Kidney (tissue), 14 donors: ENCODE data around the gene FBLN5. TPM values are rescaled to one million over a fixed set of nuclear protein-coding genes. Genes with fewer than 3 reads are reported as not detected.

Experiments used
- DNase-seq, 5 donors: peaks; one replicate each; pipeline ENCODE4 v3.0.0-alpha.2; 2013 to 2020
- FAIRE-seq: peaks from 2 replicates; lab custom pipeline; 2012; peaks lifted over from hg19 to GRCh38; lab: Jason Lieb, UNC
- H3K27ac ChIP-seq, 2 donors: one replicate each; pipeline ENCODE4 v1.7.0; 2013; ENCODE audit warnings: low read depth in 2 of 2, low read length in 2 of 2, inconsistent platforms in 1 of 2
- H3K27me3 ChIP-seq: one replicate; pipeline ENCODE4 v1.7.1; 2013; ENCODE audit warnings: low read length, inconsistent platforms; ENCODE audit not compliant: control insufficient read depth, insufficient read depth
- H3K36me3 ChIP-seq, 3 donors: one replicate each; pipeline versions ENCODE4 v1.7.0 to v1.7.1; 2013; ENCODE audit warnings: low read length in 3 of 3, control low read depth in 1 of 3, inconsistent platforms in 1 of 3; ENCODE audit not compliant: insufficient read depth in 3 of 3, control insufficient read depth in 2 of 3
- H3K4me1 ChIP-seq, 3 donors: one replicate each; pipeline versions ENCODE4 v1.7.0 to v1.7.1; 2013; ENCODE audit warnings: low read length in 3 of 3, inconsistent platforms in 1 of 3, low read depth in 1 of 3; ENCODE audit not compliant: control insufficient read depth in 2 of 3, insufficient read depth in 2 of 3
- H3K4me3 ChIP-seq, 3 donors: one replicate each; pipeline versions ENCODE4 v1.7.0 to v1.8.1; 2013; ENCODE audit warnings: low read length in 3 of 3, control low read depth in 1 of 3, inconsistent platforms in 1 of 3
- H3K9ac ChIP-seq, 3 donors: one replicate each; pipeline versions ENCODE4 v1.7.0 to v1.7.1; 2013; ENCODE audit warnings: low read length in 3 of 3, control low read depth in 1 of 3, inconsistent platforms in 1 of 3
- H3K9me3 ChIP-seq, 3 donors: one replicate each; pipeline versions ENCODE4 v1.7.0 to v1.7.1; 2013; ENCODE audit warnings: low read length in 3 of 3, control low read depth in 1 of 3, inconsistent platforms in 1 of 3; ENCODE audit not compliant: control insufficient read depth in 2 of 3, insufficient read depth in 1 of 3
- CTCF ChIP-seq: IDR thresholded peaks from 3 replicates; pipeline ENCODE4 v1.5.1; 2012; ENCODE audit warnings: mild to moderate bottlenecking, moderate library complexity, borderline replicate concordance; ENCODE audit not compliant: insufficient read depth; ENCODE audit errors: extremely low read depth
- intact Hi-C: fragments of 100-400 bp; cut with DNase I; formaldehyde crosslinking; loops from one replicate; pipeline ENCODE4 v1.11.1; 2022
- polyA plus RNA-seq: library from polyadenylated mRNA; stranded (reverse); fragments of 350-450 nt; fragmentation: Illumina TruSeq; extraction: RNeasy Lipid Tissue Mini Kit (QIAGEN cat#74804); gene quantifications from one replicate; pipeline ENCODE4 v1.2.3, GENCODE V29; 2014; ENCODE audit warnings: low read depth, low replicate concordance; ENCODE audit not compliant: insufficient read depth
- total RNA-seq: library from RNA; stranded (reverse); fragmentation: NEBNext Ultra II Directional; extraction: Animal tissue kit (Norgen Biotek cat#: 25700); gene quantifications from one replicate; pipeline ENCODE4 v1.2.1, GENCODE V29; 2021
- donor health status: control.
- donor health status: control.
- donor health status: control.
- donor health status: control.
- donor health status: control.
- donor health status: DM: yes; HTN: yes; CAD: no.
- donor health status: Normal renal cell carcinoma (clear cell type).

Gene FBLN5
- total and polyA plus RNA-seq, 2 donors from 2014 or later, result 75.2 to 99.0 TPM

- Histone ChIP-seq H3K4me1 (peaks cover 0 to 12% (median 0%) of the 10 kb centered on the region in 3 donors), H3K27ac (no peak overlapping the region), H3K36me3 (peaks cover 7 to 33% (median 14%) of the 10 kb centered on the region in 3 donors), H3K9me3 (no peaks in the 10 kb centered on the region), H3K9ac (no peak overlapping the region), H3K27me3 (no peaks in the 10 kb centered on the region), H3K4me3 (no peak overlapping the region)
- FAIRE-seq (no peak), DNase-seq (no peak)
- intact Hi-C loops, result no loop called here
- no peak for TF ChIP-seq CTCF
Observed at GRCh38 chr14:91987192-91987591, 39.7 kb upstream of the FBLN5 start.

DNA sequence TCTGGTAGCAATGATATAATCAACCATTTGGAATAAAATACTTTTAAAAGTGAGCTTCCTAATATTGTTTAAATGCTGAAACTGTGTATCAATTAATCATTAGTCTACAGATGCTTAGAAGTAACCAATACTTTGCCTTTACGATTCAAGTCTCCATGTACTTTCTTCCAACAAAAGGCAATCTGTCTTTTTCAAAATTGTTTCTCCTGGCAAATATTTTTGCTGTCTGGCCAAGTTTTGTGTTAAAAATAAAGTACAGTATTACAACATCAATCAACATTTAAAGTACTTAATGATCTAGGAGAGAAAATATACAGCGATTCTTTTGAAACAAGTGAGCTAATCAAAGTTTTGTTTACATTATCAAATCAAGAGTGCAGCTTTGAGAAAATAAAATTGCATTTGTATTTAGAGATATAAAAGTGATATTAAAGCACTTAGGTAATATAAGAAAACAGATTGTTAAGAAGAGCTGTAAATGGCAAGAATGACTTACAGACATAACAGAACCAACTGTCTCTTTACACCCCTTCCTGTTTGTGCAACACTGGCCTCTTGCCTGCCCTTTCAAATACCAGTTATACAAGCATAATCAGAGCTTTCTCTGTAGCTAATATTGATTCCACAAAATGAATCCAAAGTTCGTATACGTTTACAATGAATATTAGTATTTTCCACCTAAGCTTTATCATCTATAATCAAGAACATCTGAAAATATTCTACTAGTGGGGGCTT is 38.2 kb upstream of the FBLN5 start:
- intact Hi-C loops, result no loop called here
- Histone ChIP-seq H3K4me3 (no peak overlapping the region), H3K9me3 (no peaks in the 10 kb centered on the region), H3K27me3 (no peaks in the 10 kb centered on the region), H3K9ac (no peak overlapping the region), H3K27ac (no peak overlapping the region), H3K4me1 (peaks cover 0 to 12% (median 0%) of the 10 kb centered on the region in 3 donors), H3K36me3 (peaks cover 6 to 24% (median 11%) of the 10 kb centered on the region in 3 donors)
- TF ChIP-seq CTCF, result no peak
- FAIRE-seq, result peak; percentile 57
- peak in 1 of 5 donors; percentile 23 for DNase-seq

DNA sequence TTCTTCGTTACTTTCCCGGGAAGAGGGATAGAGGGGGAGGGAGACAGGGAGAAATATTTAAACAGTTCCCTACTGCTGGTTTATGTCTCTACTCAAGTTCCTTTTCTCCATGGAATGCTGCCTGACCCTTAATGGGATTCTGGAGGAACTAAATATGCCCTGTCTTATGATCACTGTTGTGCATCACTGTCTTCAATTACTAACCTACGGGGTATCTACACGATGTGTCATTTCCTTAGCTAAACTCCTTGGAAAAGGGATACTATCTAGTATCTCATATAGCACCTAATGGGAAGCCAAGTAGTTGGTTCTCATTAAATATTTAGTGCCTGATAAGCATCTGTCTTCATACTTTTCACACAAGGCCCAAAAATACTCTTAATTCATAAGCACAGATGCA is 37.5 kb upstream of the FBLN5 start:
- no peak for FAIRE-seq

More for the DNA sequence above, 37.5 kb upstream of the FBLN5 start:
- Histone ChIP-seq H3K4me1 (peaks cover 0 to 12% (median 2%) of the 10 kb centered on the region in 3 donors), H3K27me3 (no peaks in the 10 kb centered on the region), H3K9me3 (no peaks in the 10 kb centered on the region), H3K36me3 (peaks cover 6 to 24% (median 11%) of the 10 kb centered on the region in 3 donors), H3K4me3 (no peak overlapping the region), H3K27ac (no peak overlapping the region), H3K9ac (no peak overlapping the region)
- DNase-seq, result peak in 2 of 5 donors; percentile 48 to 58
- TF ChIP-seq CTCF, result no peak
- intact Hi-C loops, result no loop called here
